Measurements from ENCODE around the gene NTHL1.

The NTHL1 gene

GRCh38 chr16:1991948-1992703, 55.5 kb downstream of the NTHL1 start:
- DNase-seq (ENCODE audit: low read depth in 2 of 2): peak; percentile 73 to 80

GRCh38 chr16:1991588-1991947, 56.1 kb downstream of the NTHL1 start:
- DNase-seq (ENCODE audit: low read depth in 2 of 2): no peak

GRCh38 chr16:1991135-1991551, 56.5 kb downstream of the NTHL1 start:
- DNase-seq (ENCODE audit: low read depth in 2 of 2): no peak

DNA sequence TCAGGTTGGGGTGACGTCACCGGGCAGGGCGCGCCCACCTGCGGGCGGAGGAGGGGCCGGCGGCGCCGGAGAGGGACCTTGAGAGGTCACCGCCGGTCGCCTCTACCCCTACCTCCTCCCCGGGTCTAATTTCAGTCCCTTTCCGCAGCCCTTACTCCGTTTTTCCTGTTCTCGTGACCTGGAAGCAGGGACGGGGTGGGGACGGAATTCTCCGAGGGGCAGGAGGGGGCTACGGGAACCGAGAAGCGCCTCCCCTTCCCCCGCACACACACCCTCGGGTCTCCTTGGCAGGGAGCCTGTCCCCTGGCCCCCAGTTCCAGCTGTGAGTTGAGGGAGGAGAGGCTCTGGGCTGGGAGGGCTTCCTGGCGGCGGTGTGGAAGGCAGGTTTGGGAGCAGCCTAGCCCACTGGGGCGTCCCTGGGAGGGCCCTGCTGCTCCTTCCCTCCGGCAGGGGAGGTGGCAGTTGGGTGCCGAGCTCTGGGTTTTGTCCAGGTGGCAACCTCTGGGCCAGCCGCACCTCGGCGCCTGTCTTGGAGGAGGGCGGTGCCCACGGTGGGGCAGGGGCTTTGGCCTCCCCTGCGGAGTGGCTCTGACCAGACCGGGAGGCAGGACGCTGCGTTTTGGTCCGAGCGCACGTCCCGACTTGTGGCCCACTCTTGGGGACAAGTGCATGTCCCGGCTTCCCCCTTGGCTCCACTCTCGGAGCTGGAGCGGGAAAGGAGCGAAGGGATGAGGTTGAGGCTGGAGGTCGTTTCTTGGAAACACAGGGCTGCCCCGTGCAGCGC, 57.1 kb downstream of the NTHL1 start:
- DNase-seq (ENCODE audit: low read depth in 2 of 2): no peak

- no peak for DNase-seq (ENCODE audit: low read depth in 2 of 2)
Observed at GRCh38 chr16:1990101-1990350, 57.6 kb downstream of the NTHL1 start.
